GM23338 (cell line): Measurements from ENCODE around the gene DDN.

ENCODE experiments used
- CTCF ChIP-seq, 2 experiments: fragments of 200-600 bp in 1 of 2; sonication (generic) in 1 of 2; conservative IDR thresholded peaks; 2 replicates each; pipeline versions ENCODE4 v1.5.1 to v1.6.1; 2016 to 2017; ENCODE audit warnings: antibody characterized with exemption in 2 of 2, low read depth in 2 of 2, mild to moderate bottlenecking in 2 of 2, moderate library complexity in 1 of 2
- ETS1 ChIP-seq: IDR thresholded peaks from 2 replicates; pipeline ENCODE4 v1.6.1; 2016; ENCODE audit warnings: antibody characterized with exemption
- EZH2 ChIP-seq: fragments of 200-600 bp; sonication (generic); IDR thresholded peaks from one replicate; pipeline ENCODE4 v1.8.0; 2017; ENCODE audit warnings: antibody characterized with exemption, mild to moderate bottlenecking, low read depth; ENCODE audit not compliant: unreplicated experiment
- EZH2phosphoT487 ChIP-seq: fragments of 200-600 bp; sonication (generic); IDR thresholded peaks from one replicate; pipeline ENCODE4 v1.8.1; 2018; ENCODE audit warnings: antibody characterized with exemption; ENCODE audit not compliant: unreplicated experiment
- REST ChIP-seq: IDR thresholded peaks from one replicate; pipeline ENCODE4 v1.6.1; 2018; ENCODE audit warnings: antibody characterized with exemption; ENCODE audit not compliant: unreplicated experiment

- TF ChIP-seq CTCF (conservative IDR thresholded peaks at IDR 0.05; ENCODE audit: low read depth in 2 of 2) (no peak), EZH2phosphoT487 (no peak), REST (no peak), ETS1 (no peak), EZH2 (no peak)
These were observed 24.6 kb upstream of the DDN start for GRCh38 chr12:49023812-49024211.
